ENCODE measurements around the gene ROBO1.
"Not testable (repeated sequence)": the region's sequence is repeated elsewhere in the genome, so short reads cannot be mapped to it uniquely, and the experiment has no call there.

ROBO1 gene

GRCh38 chr3:79246875-79247724, 520.7 kb downstream of the ROBO1 start:
- no peak for DNase-seq (ENCODE audit: low read depth)

- no peak for DNase-seq (ENCODE audit: low read depth)
These were observed 522.3 kb downstream of the ROBO1 start for GRCh38 chr3:79245284-79246138.

GRCh38 chr3:79236496-79236895, 531.3 kb downstream of the ROBO1 start:
- no peak for DNase-seq (ENCODE audit: low read depth)

- DNase-seq (ENCODE audit: low read depth) = no peak
These were observed 534.3 kb downstream of the ROBO1 start for GRCh38 chr3:79233431-79234060.

DNA sequence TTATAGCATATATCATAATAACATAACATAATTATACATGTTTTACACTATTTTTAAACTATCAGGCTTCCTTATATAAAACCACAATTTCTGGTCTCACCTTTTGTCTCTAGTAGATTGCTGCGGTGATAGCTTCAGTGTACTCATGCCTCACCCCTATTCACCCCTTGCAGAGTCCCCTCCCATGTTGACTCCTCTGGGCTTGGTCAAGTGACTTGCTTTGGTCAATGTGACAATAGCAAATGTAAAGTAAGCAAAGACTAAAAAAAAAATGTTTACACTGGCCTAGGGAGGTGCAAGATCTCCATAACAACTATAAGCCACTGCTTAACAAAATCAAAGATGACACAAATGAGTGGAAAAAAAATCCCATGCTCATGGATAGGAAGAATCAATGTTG, 537.5 kb downstream of the ROBO1 start:
- DNase-seq (ENCODE audit: low read depth) = no peak

DNA sequence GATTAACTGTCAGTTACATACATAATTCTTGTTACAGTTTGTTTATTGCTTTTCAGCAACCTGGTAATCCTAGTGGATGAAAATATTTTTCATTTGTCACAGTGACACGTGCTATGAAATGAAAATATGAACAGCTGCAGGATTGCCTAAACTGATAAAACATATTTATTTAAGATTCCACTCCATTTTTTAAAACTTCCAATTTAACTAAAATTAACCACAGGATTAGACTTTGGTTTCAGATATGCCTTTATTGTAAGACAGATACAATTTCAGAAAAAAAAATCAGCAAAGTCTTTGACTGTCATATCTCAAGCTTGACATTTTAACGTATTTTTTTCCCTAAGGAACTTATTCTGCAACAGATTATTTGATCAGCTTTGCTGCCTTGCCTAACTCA, 550.7 kb downstream of the ROBO1 start:
- no peak for DNase-seq (ENCODE audit: low read depth)

DNA sequence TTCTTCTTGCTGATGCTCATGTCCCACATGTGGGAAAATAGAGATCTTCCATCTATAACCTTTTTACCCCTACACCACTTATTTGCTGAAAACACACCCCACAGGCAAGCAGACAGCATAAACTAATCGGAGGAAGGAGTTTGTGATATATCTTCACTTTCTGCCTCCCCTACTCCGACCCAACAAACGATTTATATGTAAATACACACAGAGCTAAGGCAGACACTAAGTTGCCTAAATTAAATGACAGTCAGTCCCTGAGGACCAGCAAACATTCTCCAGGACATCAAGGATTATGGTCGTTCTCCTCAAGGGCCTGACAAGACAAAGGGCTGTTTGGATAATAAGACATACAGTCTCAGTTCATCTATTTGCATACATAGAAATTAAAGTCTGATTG, 552.5 kb downstream of the ROBO1 start:
- no peak for DNase-seq (ENCODE audit: low read depth)

DNA sequence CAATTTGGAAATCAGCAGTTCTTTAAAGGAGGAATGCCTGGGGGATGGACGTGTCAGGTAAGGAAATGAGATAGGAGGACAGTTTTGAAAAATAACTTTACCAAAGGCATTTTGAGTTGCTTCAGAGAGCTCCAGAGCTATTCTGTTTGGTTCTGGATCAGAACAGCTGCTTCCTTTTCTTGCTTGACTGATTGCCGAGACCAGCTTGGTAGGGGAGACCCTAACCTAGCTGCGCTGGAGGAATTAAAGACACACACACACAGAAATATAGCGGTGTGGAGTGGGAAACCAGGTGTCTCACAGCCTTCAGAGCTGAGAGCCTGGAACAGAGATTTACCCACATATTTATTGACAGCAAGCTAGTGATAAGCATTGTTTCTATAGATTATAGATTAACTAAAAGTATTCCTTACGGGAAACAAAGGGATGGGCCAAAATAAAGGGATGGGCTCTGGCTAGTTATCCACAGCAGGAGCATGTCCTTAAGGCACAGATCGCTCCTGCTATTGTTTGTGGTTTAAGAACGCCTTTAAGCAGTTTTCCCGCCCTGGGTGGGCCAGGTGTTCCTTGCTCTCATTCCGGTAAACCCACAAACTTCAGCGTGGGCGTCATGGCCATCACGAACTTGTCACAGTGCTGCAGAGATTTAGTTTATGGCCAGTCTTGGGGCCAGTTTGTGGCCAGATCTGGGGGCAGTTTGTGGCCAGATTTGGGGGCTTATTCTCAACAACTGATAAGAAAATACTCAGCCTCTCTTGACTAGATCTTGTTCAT, 556.0 kb downstream of the ROBO1 start:
- no peak for DNase-seq (ENCODE audit: low read depth)

DNA sequence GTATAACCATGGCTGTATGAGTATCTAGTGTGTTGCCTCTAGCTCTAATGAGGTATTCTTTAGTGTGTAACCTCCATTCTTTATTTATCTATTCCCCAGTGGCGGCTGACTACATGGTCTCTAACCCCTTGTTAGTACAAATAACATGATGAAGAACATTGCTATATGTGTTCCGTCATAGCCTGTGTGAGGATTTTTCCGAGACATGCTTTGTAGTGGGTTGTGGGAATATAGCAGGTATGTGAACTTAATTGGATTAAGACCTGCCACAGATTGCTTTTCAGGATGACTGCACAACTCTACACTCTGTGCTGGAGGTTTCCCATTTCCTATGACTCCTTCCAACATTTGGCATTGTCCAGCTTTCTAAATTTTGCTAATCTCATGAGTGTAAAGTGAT, 563.4 kb downstream of the ROBO1 start:
- no peak for DNase-seq (ENCODE audit: low read depth)

- no peak for DNase-seq (ENCODE audit: low read depth)
These were observed 564.7 kb downstream of the ROBO1 start for GRCh38 chr3:79203144-79203519.

DNA sequence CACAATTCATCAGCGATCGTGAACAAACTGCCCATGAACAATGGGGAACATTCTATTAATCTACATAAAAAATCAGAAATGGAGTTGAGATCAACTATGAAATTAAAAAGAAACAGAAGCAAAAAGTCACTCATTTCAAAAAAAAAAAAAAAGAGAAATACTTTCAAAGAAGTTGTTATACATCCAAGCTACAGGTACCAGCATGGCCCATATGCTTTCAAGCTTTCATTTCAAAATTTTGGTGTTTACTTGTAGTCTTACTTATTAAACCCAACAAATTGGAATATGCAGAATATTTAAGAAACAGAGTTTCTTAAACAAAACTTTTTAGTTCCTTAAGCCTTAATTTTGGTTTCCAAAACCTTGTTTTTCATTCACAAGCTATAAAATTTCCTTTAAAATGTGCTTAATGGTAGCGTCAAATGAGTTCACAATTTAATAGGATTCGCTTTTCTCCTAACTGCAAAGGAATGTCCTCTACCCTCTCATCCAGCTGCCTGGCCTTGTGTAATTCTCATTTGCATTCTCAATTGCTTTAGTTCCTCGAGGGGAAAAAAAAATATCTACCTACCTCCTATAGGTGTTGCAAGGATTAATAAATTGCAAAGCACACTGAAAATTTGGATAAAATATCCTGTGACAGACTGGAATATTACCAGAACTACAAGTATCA, 565.2 kb downstream of the ROBO1 start:
- DNase-seq (ENCODE audit: low read depth) = no peak

GRCh38 chr3:79200456-79200855, 567.3 kb downstream of the ROBO1 start:
- no peak for DNase-seq (ENCODE audit: low read depth)

DNA sequence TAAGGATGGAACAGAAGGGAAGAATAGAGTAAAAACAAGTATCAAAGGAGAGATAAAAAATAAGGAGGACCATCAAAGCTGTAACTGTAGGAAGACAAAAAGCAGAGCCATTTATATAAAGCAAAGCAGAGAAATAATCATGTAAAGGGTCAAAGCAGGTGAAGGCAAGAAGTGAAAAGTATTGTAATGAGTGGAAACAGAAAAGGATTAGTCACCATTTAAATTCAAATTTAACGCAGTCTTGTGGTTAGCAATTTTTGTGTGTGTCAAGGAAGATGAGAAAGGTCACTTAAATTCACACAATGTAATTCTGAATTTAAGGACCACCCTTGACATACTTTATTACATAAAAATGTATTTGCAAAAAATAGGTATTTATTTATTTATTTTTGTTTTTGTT, 567.8 kb downstream of the ROBO1 start:
- no peak for DNase-seq (ENCODE audit: low read depth)

DNA sequence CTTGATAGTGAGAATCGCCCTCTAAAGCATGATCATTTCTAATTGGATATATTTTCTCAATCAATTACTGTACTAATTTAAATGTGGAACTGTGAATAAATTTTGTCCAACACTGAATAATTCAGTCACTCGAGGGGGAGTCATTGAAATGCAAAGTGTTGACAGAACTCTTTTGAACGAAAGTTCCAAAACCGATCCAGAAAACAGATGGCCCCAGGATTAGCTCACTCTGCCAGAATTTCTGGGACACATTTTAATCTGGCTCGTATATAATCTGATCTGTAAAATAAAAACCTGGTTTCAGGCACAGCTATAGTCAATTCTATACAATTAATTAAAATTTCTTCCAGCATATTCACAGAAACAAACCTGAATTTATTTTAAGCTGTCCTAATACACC, 580.4 kb downstream of the ROBO1 start:
- DNase-seq (ENCODE audit: low read depth) = no peak

GRCh38 chr3:79184251-79184650, 583.5 kb downstream of the ROBO1 start:
- no peak for DNase-seq (ENCODE audit: low read depth)

DNA sequence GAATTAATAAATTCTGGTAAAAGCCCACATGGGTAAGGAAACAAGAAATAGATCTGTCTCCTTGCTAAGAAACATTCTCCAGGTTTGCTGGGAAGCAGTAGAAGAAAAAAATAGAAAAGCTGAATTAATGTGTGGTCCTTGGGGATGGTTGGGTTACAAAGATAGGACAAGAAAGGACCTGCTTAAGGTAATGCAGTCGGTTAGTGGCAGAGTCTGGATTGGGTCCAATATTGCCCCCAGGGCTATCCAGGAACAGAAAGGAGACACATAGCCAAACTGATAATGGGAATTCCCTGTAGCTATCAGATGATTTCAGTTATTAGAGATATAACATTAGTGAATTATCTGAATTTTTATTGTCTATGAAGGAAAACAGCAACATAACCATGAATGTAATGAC, 584.3 kb downstream of the ROBO1 start:
- DNase-seq (ENCODE audit: low read depth) = no peak

- no peak for DNase-seq (ENCODE audit: low read depth)
These were observed 589.2 kb downstream of the ROBO1 start for GRCh38 chr3:79178471-79179180.

- DNase-seq (ENCODE audit: low read depth) = no peak
These were observed 591.9 kb downstream of the ROBO1 start for GRCh38 chr3:79175870-79176269.

DNA sequence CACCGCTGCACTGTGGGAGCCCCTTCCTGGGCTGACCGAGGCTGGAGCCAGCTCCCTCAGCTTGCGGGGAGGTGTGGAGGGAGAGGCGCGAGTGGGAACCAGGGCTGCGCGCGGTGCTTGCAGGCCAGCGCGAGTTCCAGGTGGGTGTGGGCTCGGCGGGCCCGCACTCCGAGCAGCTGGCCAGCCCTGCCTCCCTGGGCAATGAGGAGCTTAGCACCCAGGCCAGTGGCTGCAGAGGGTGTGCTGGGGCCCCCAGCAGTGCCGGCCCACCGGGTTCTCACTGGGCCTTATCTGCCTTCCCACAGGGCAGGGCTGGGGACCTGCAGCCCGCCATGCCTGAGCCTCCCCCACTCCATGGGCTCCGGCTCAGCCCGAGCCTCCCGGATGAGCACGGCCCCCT, 594.5 kb downstream of the ROBO1 start:
- DNase-seq (ENCODE audit: low read depth) = not testable (repeated sequence)

GRCh38 chr3:79172241-79172640, 595.6 kb downstream of the ROBO1 start:
- no peak for DNase-seq (ENCODE audit: low read depth)

- DNase-seq (ENCODE audit: low read depth) = no peak
These were observed 597.8 kb downstream of the ROBO1 start for GRCh38 chr3:79170021-79170420.
